PFSK-1 (cell line): ENCODE results near the gene SLC7A6.

Source experiments
- FOXP2 ChIP-seq: optimal IDR thresholded peaks from 2 replicates; pipeline ENCODE3; 2011; ENCODE audit warnings: borderline replicate concordance, control low read depth, inconsistent platforms; ENCODE audit not compliant: insufficient read depth; ENCODE audit errors: extremely low read length, extremely low read depth
- POLR2AphosphoS5 ChIP-seq: IDR thresholded peaks from 2 replicates; pipeline ENCODE4 v1.6.1; 2012; ENCODE audit warnings: low read depth, mild to moderate bottlenecking, control low read depth, low read length, moderate library complexity
- REST ChIP-seq, 2 experiments: IDR thresholded peaks; 2 replicates each; pipeline versions ENCODE4 v1.6.1 to v1.8.0; 2011 to 2012; ENCODE audit warnings: low read depth in 2 of 2, low read length in 2 of 2, control low read depth in 1 of 2, inconsistent platforms in 1 of 2, mild to moderate bottlenecking in 1 of 2, moderate library complexity in 1 of 2; ENCODE audit not compliant: insufficient read depth in 1 of 2
- SIN3A ChIP-seq: IDR thresholded peaks from 2 replicates; pipeline ENCODE4 v1.6.1; 2012; ENCODE audit warnings: mild to moderate bottlenecking, low read length, moderate library complexity, borderline replicate concordance; ENCODE audit not compliant: insufficient read depth
- TAF1 ChIP-seq: IDR thresholded peaks from 2 replicates; pipeline ENCODE4 v1.6.1; 2012; ENCODE audit warnings: low read length, control low read depth, borderline replicate concordance; ENCODE audit not compliant: insufficient read depth

The SLC7A6 gene

GRCh38 chr16:68297908-68298307 lies 33.6 kb downstream of the SLC7A6 start:
- no peak for TF ChIP-seq POLR2AphosphoS5
- no peak for TF ChIP-seq FOXP2
- no peak for TF ChIP-seq REST (IDR thresholded peaks at IDR 0.05; ENCODE audit: insufficient read depth in 1 of 2, low read depth in 2 of 2, low read length in 2 of 2)
- no peak for TF ChIP-seq TAF1
- no peak for TF ChIP-seq SIN3A

GRCh38 chr16:68298312-68298711 lies 34.0 kb downstream of the SLC7A6 start:
- TF ChIP-seq SIN3A, result no peak
- TF ChIP-seq REST (IDR thresholded peaks at IDR 0.05; ENCODE audit: insufficient read depth in 1 of 2, low read depth in 2 of 2, low read length in 2 of 2), result no peak
- TF ChIP-seq POLR2AphosphoS5, result no peak
- TF ChIP-seq TAF1, result no peak
- TF ChIP-seq FOXP2, result no peak

GRCh38 chr16:68298907-68299561 lies 34.7 kb downstream of the SLC7A6 start:
- TF ChIP-seq FOXP2, result no peak
- no peak for TF ChIP-seq REST (IDR thresholded peaks at IDR 0.05; ENCODE audit: insufficient read depth in 1 of 2, low read depth in 2 of 2, low read length in 2 of 2)
- TF ChIP-seq SIN3A, result no peak
- TF ChIP-seq POLR2AphosphoS5, result no peak; the same call in 1 of the 2 replicates
- no peak for TF ChIP-seq TAF1

GRCh38 chr16:68299571-68300453 lies 35.5 kb downstream of the SLC7A6 start:
- TF ChIP-seq SIN3A, result no peak
- TF ChIP-seq POLR2AphosphoS5, result no peak; the same call in 1 of the 2 replicates
- no peak for TF ChIP-seq FOXP2
- no peak for TF ChIP-seq TAF1
- TF ChIP-seq REST (IDR thresholded peaks at IDR 0.05; ENCODE audit: insufficient read depth in 1 of 2, low read depth in 2 of 2, low read length in 2 of 2), result no peak
